NCI-H2029 (cell line): ENCODE data around the gene YPEL1.
"Not testable (repeated sequence)": the region's sequence is repeated elsewhere in the genome, so short reads cannot be mapped to it uniquely, and the experiment has no call there.

Experiments
- DNase-seq: peaks from one replicate; lab custom pipeline; 2025; lab: John Stamatoyannopoulos, UW

The YPEL1 gene

DNA sequence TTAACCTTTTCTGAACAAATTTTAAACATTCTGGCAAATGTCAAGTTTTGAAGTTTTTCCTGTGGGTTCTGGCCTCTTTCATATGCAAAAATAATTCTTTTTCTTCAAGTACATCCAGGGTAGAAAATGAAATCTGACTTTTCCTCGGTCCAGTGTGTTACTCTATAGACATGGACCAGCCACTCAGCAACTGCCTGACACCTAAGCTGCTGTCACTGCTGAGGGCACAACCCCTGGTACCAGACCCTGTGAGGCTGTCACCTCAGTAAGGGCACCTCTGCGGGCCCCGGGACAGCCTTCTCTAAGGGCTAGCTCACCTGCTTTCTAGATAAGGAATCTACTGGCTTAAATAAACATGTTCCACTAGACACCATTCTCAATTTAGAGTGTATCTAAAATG lies 36.0 kb downstream of the YPEL1 start:
- DNase-seq = no peak

DNA sequence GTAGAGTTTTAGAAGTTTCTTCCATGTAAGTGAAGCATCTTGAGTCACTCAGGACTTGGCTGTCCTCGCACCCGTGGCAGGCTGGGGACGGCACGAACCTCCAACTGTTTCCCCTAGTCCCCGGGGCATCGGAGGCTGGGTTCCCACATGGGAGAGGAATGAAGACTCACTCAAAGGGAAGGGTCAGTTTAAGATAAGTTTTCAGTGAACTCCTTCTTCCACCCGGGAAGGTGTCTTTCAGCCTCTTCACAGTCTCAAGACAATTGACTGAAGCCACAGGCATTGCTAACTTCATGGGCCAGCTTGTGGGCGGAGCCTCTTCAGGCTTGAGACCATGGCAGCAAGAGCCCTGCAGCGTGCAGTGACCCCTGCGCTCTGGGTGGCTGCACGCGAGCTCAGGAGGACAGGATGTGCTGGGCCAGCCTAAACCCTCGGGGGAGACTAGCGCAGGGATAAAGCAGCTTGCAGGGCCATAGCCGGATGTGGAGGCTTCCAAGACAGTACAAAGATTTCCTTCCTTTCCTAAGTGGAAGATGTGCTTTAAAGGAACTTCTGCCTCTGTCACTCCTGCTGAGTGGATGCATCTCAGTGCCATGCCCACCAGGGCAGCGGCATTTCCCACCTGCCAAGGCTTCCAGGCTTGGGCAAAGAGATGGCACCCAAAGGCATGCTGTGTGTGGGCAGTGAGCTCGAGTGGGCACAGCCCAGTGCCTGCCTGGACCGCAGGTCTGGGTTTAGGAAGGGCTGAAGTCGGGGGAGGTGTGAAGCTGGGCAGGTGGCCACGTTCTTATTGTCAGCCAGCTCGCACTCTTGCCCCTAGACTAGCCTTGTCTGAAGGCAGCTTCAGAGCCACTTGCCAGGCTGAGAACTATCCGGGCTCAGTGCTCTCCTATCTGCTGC lies 36.9 kb downstream of the YPEL1 start:
- DNase-seq = no peak

DNA sequence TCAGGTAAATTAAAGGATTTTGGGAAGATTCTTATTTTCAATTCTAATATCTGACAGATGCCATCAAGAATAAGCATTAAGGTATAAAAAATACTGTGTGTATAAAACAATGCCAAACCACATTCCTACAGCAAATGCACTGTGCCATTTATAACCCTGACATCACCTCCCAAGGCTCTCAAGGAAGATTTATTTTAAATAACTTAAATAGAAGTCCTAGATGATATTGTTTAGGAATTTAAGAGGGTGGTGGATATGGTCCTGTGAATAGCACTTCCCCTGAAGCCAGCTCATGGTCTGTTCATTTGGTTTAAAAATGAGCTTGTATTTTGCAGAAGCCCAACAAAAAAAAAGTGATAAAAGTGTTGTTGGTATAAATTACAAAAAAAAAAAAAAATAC lies 37.7 kb downstream of the YPEL1 start:
- no peak for DNase-seq

DNA sequence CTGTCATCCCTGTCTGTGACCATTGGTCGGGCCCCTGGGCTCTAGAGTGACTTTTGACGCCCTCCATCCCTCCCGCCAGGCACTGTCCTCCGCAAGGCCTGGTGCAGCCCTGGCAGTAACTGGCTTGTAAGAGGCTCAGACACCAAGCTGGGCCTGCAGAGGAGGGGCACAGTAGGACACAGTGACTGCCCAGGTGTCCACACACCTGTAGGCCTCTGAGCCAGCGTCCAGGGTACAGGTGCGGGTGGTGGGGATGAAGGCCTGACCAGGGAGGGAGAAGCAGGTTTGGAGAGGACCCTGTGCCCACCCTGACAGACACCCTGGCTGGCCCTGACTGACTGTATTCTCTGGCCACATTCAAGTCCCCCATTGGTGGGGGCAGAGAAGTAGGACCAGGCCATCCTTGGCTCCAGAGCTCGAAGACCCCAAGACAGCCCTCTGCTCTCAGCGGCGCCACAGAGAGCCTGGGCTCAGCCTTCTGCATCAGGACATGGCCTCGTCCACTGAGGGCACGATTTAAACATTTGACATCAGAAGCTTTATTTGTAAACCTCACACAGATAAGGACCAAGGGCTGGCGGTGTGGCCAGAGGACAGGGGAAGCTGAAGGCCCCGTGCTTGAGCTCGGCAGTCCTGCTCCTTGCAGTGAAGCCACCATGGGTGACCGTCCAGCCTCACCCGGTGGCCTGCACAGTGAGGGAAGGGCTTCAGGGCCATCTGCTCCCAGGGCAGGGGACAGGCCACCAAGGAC lies 38.4 kb downstream of the YPEL1 start:
- DNase-seq = no peak

DNA sequence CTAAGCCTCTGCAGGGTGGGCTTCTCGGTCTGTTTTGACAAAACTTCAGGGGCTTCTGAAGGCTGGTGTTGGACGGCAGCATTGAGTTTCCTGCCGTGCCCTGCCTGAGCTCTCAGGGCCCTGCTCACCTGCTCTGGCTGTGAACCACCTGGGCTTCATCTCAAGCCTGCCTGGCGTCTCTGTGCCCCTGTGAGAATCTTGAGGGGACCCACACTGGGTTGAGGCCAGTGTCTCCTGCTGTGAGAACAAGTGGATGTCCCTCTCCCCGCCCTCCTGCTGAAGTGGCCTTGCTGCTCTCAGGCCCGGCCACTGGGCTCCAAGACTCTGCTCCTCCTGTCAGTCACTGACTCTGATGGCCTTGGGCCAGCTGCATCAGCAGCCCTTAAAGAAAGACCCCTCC lies 39.5 kb downstream of the YPEL1 start:
- no peak for DNase-seq

DNA sequence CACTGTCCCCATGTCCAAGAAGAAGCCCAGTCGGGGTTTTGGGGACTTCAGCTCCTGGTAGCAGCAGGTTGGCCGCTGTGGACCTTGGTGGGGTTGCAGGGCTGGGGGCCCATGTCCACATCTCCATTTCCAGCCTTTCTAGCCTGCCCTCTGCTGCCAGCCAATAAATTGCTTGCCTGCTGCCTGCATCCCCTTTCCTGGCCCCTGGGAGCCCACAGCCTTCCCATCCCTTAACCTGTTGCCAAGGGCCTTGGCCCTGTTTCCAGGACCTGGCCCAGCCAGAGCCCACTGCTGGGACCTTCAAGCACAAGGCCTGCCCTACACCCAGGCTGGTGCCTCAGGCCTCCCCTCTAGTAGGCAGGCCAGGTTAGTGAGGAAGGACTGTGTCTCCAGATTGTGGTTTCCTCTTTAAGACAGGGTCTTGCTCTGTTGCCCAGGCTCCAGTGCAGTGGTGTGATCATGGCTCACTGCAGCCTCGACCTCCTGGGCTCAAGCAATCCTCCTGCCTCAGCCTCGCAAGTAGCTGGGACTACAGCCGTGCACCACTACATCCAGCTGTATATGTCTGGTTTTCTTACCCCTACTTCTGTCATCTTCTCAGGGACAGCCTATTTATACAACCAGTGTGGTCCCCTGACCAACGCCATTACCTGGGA lies 40.0 kb downstream of the YPEL1 start:
- DNase-seq = no peak

DNA sequence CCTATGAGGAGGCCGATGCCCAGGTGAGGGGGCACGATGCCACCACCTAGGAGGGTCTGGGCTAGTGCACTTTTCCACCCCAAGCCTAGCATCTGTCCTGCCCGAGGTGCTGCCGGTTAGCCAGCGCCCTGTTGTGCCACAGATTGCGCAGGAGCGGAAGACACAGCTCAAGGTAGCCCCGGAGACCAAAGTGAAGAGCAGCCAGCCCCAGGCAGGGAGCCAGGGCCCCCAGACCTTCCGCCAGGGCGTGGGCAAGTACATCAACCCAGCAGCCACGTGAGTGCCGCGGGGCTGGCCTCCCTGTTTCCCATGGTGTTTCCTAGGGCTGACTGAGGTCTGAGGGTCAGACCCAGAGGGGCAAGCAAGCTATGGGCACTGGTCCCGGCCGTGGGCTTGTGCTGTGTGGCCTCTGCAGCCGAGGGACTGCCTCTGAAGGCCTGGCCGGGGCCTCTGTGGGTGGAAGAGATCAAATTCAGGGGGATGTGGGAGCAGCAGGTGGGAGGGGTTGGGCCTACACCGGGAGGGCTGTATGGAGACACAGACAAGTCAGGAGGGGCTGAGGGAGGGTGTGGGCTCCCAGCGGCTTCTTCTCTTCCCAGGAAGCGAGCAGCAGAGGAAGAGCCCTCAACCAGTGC lies 40.7 kb downstream of the YPEL1 start:
- DNase-seq = no peak

DNA sequence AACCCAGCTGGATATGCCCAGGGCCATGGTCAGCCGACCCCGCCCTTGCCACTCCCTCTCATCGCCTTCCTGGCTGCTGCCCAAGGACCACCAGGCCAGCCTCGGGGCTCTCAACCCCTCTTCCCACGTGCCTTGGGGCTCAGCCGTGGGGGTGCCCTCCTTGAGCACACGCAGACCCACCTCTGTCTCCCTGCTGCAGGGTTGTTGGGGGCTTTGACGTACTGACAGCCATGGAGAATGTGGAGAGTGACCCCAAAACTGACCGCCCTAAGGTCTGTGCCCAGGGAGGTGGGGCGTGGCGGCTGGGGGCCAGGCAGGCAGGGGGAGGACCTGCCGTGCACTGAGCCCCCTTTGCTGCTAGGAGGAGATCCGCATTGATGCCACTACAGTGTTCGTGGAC lies 41.2 kb downstream of the YPEL1 start:
- no peak for DNase-seq

DNA sequence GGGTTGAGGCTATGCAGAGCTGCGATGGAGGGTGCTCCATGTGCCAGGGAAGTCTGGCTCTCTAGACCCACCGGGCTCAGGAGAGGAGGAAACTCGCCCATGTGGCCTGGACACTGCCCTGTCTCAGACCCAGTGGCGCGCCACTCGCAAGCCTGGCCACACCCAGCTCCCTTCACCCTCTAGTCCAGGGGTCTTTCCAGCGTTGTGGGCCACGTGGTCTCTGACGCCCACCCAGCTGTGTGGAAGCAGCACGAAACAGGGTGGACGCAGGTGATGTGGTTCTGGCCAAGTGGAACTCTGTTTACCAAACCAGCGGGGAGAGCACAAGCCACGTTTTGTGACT lies 41.6 kb downstream of the YPEL1 start:
- no peak for DNase-seq

DNA sequence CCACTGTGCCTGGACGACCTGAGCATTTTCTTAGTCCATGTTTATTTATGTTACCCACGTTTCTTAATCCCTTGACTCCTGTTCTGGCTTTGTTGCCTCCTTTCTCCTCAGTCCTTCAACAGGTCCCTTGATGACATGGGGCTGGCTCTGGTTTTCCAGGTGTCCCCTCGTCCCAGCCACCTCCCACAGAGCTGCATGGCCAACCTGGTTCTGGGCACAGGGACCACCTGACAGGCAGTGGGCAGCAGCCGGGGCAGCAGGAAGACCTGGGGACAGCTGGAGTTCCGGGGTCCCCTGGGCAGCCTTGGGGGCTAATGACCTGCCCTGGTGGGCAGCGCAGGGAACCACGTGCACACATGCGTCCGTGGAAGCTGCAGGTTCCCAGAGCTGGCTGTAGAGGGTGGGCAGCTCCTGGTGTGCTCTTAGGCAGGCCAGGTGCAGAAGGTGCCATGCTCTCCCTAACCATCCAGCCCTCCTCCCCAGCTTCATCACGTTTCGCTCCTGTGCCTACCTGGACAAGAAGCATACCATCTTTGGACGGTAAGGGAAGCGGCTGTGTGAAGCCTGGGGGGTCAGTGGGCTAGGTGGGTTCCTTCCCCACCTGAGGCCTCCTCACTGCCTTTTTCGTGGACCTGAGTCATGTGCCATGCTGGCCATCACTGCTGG lies 42.1 kb downstream of the YPEL1 start:
- no peak for DNase-seq

DNA sequence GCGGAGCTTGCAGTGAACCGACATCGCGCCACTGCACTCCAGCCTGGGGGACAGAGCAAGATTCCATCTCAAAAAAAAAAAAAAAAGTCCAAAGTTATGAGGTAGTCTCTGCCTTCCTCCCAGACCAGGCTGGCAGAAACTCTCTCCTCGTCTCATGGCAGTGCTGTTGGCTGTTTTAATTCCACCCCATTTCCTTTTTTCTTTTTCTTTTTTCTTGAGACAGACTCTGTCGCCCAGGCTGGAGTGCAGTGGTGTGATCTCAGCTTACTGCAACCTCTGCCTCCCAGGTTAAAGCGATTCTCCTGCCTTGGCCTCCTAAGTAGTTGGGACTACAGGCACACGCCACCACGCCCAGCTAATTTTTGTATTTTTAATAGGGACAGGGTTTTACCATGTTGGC lies 42.7 kb downstream of the YPEL1 start:
- not testable (repeated sequence) for DNase-seq

DNA sequence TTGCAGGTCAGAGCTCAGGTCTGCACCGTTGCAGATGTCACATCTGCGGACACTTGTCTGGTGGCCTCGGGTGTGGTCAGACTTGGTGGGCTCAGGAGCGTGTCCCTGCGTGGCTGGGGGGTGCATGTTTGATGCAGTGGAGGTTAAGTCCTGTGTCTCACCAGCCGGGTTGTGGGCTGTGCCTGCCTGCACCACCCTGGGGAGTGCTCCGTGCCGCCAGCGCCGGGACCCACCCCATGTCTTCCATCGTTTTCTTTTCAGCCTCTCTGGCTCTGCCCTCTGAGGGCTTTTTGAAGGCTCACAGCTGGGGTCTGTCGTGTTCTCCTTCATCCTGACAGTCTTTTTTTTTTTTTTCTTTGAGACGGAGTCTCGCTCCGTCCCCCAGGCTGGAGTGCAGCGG lies 43.8 kb downstream of the YPEL1 start:
- DNase-seq = no peak

DNA sequence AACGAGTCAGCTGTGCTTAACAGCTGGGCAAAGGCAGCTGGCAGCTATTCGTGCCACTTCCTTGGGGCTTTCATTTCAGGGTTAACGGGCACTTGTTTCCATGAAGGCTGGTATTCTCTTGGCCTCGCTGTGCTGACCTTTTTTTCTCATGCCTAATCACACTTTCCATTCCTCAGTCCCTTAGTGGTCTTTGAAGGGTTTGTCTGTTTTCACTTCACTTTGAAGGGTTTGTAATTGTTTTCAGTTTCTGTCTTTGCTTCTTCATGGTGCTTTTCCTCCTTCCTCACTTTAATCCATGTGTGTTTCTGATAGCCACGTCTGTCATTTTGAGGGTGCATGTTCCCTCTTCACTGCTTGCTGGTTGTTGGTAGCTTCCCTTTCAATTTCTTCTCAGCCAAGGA lies 45.2 kb downstream of the YPEL1 start:
- DNase-seq = peak; percentile 7

DNA sequence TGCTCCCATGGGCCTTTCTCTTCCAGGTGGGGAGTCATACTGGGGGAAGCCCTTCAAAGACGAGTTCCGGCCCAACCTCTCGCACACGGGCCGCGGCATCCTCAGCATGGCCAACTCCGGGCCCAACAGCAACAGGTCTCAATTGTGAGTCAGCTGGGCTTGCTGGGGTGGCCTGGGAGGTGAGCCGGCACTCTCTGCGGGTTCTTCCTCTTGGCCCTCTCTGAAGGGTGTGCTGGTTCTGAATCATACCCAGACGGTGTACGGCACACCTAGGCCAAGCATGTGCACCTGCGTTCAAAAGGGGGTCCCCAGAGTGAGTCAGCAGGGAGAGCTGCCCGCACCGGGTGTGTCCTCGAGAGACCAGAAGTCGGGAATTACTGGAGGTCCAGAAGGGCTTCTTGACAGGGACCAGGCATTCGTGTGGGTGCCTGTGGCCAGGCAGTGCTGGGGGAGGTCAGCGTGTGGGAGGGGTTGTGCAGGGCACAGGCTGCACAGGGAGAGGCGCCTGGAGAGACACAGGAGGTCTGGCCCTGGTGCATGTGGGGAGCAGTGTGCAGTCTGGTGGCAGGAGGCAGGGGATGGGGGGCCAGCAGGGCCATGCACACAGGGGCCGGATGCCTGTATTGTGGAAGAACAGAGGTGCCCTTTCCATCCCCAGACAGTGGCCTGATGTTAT lies 46.8 kb downstream of the YPEL1 start:
- DNase-seq = no peak

DNA sequence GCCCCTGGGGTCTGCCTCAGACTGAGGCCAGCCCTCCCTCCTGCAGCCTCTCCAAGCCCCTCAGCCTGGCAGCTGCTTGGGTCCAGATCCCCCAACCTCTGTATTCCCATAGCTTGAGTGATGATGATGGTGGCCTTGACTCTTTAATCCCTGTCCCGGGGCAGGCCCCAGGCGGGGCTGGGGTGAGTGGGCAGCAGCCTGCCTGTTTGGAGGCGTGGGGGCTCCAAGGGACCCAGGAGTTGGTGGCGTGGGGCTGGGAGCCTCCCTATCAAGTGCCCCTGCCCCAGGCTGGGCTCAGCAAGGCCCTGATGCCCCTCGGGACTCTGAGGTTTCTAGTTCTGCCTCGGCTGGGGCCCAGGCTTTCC lies 47.3 kb downstream of the YPEL1 start:
- no peak for DNase-seq

DNA sequence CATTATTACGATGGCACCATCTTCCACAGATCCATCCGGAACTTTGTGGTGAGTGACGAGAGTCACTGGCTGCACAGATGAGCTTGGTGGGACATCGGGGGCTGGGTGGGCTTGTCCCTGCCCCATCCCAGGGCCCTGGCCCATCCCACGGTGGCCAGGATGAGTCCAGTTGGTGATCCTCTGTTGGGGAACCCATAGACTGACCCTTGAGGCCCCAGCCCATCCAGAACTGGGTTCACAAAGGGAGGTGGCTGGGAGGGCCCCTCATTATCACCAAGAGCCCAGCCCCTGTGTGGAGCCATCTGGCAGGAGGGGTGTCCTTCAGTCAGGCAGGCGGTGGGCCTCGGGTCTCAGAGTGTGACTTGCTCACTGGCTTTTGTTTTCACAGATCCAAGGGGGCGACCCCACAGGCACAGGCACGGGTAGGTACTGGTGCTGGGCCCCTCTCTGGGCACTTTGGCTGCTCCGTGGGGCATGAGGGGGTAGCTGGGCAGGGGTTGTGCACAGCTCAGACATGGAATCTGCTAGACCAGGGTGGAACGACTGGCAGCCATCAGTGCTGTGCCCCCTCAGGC lies 47.8 kb downstream of the YPEL1 start:
- no peak for DNase-seq

DNA sequence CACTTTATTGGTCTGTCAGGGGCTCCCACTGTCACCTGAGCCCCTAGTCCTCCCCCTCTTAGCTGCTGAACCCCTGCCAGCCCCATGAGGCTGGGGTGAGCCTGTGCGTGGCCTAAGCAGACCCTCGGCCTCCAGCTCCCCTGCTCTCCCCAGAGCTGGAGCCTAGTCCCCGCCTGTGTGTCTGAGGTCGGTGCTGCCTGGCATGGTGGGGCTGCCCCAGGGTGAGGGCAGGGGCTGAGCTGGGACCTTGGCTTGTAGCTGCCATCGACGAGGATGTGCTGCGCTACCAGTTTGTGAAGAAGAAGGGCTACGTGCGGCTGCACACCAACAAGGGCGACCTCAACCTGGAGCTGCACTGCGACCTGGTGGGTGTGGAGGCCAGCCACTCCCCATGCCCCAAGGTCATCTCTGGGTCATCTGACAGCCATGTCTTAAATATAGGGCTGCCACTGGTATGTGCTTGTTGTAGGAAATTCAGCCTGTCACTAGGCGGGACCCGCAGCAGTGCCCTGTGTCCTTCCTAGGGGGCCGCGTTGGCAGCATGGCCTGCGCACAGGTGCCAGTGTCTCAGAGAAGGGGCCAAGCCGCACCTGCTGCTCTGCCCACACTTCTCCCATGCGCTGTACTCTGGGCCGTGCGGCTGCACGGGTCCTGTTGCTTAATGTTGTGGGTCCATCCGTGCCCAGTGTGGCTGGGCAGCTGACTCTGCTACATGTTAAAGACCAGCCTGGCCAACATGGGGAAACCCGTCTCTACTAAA lies 48.8 kb downstream of the YPEL1 start:
- DNase-seq = no peak

DNA sequence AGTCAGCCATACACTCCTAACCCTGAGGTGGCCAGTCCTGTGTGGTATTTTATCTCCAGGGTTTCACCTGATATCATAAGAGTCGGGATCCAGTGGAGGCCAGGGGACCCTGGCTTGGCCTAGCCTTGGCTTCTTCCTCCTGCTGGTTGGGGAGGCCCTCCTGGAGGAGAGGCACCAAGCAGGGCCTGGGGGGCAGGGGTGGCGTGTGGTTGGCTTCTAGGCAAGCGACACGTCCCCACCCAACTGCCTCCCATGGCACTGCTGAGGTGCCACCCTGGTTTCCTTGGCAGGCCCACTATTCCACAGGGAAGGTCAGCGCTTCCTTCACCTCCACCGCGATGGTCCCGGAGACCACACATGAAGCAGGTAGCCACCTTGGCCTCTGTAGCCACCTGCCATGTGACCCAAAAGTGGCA lies 49.4 kb downstream of the YPEL1 start:
- DNase-seq = no peak

DNA sequence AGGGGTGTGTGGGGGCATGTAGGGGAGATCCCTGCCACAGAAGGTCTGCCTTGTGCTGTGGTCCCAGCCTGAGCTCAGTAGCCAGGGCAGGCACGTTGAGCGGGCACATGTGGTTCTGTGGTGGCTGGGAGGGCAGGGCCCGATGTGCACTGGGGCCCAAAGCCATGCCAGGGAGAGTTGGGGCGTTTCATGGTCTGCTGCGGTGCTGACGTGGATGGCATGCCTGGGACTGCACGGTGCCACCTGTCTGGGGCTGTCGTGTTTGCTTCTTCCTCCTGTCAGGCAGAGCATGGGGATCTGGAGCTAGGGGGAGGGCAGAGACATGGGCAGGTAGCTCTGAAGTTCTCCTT lies 50.5 kb downstream of the YPEL1 start:
- no peak for DNase-seq

DNA sequence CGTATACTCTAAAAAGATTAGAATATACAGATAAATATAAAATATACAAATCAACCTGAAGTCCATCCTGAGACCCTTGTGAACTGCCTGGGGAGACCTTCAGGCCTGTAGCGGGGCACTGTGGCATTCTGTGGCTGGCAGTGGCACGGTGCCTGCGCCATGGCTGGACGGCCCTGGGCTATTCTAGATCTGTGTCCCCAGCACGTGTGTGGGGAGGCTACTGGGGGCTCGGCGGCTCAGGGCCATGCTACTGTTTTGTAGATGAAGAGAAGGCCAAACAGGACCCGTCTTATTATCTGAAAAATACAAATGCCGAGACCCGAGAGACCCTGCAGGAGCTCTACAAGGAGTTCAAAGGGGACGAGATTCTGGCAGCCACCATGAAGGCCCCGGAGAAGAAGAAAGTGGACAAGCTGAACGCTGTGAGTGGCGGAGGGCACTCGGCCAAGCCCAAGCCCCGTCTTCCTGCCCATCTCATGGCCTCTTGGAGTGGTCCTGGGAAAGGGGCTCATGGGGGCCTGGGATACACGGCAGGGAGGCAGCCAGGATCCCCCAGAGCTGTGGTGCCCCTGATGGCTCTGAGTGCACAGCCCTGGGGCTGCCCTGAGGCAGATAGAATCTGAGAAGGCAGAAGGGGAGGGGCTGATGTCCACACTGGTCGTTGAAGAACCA lies 51.0 kb downstream of the YPEL1 start:
- no peak for DNase-seq
